Bronchial epithelial cell (primary cell): ENCODE measurements around the gene AMN. TPM values are rescaled to one million over a fixed set of nuclear protein-coding genes. Genes with fewer than 3 reads are reported as not detected.

ENCODE experiments used
- DNase-seq: peaks from one replicate; pipeline ENCODE4 v3.0.0-alpha.2; 2010; ENCODE audit warnings: low read depth
- FAIRE-seq: peaks from 2 replicates; lab custom pipeline; 2011; peaks lifted over from hg19 to GRCh38; lab: Jason Lieb, UNC
- H3K27me3 ChIP-seq: 2 replicates; pipeline ENCODE4 v1.5.1; 2011; ENCODE audit warnings: low read length; ENCODE audit not compliant: control insufficient read depth, insufficient read depth
- H3K36me3 ChIP-seq: 2 replicates; pipeline ENCODE4 v1.5.1; 2011; ENCODE audit warnings: low read length; ENCODE audit not compliant: control insufficient read depth, insufficient read depth
- H3K4me3 ChIP-seq: 2 replicates; pipeline ENCODE4 v1.5.1; 2011; ENCODE audit warnings: mild to moderate bottlenecking, low read depth, low read length, control low read depth
- CTCF ChIP-seq: IDR thresholded peaks from 2 replicates; pipeline ENCODE4 v1.5.1; 2011; ENCODE audit warnings: mild to moderate bottlenecking, moderate library complexity, low read length, control low read depth, inconsistent platforms; ENCODE audit not compliant: insufficient read depth, severe bottlenecking
- total RNA-seq: library from RNA; depleted of rRNA; stranded (reverse); fragments of >200 nt; gene quantifications from 2 replicates; pipeline ENCODE4 v1.2.1, GENCODE V29; 2014

Gene AMN
- total RNA-seq, 1 donor from 2014 or later = 4.2 TPM

- H3K4me3 ChIP-seq = no peak overlapping the region
- H3K27me3 ChIP-seq = no peaks in the 10 kb centered on the region
- FAIRE-seq (no peak), DNase-seq (no peak)
- H3K36me3 ChIP-seq = peaks cover 55% of the 10 kb centered on the region
- no peak for TF ChIP-seq CTCF
These were observed 29.3 kb downstream of the AMN start for GRCh38 chr14:102951799-102952198.

DNA sequence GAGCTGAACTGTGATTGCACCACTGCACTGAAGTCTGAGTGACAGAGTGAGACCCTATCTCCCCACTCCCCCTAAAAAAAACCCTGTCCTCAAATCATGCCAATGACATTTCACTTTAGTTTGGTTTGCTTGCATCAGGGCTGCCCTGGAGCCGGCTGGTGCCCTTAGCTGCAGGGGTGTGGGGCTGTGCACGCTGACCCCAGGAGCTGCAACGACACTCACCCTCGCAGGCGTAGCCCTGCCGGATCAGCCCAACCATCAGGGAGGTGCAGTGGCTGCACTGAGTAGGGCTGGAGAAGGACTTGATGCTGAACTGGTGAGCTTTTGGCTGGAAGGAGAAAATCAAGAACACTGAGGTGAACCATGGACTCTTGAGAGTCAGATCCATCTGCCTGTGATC, 29.8 kb downstream of the AMN start:
- Histone ChIP-seq H3K4me3 (no peak overlapping the region), H3K27me3 (no peaks in the 10 kb centered on the region), H3K36me3 (peaks cover 54% of the 10 kb centered on the region)
- TF ChIP-seq CTCF = no peak
- DNase-seq (no peak), FAIRE-seq (peak; percentile 68)

- FAIRE-seq = no peak
- Histone ChIP-seq H3K4me3 (no peak overlapping the region), H3K27me3 (no peaks in the 10 kb centered on the region), H3K36me3 (peaks cover 54% of the 10 kb centered on the region)
- no peak for DNase-seq
- no peak for TF ChIP-seq CTCF
These were observed 30.6 kb downstream of the AMN start for GRCh38 chr14:102953100-102953499.

GRCh38 chr14:102954081-102954789, 31.8 kb downstream of the AMN start:
- TF ChIP-seq CTCF = no peak
- DNase-seq = no peak
- Histone ChIP-seq H3K27me3 (no peaks in the 10 kb centered on the region), H3K36me3 (peaks cover 50% of the 10 kb centered on the region), H3K4me3 (no peak overlapping the region)
- no peak for FAIRE-seq

DNA sequence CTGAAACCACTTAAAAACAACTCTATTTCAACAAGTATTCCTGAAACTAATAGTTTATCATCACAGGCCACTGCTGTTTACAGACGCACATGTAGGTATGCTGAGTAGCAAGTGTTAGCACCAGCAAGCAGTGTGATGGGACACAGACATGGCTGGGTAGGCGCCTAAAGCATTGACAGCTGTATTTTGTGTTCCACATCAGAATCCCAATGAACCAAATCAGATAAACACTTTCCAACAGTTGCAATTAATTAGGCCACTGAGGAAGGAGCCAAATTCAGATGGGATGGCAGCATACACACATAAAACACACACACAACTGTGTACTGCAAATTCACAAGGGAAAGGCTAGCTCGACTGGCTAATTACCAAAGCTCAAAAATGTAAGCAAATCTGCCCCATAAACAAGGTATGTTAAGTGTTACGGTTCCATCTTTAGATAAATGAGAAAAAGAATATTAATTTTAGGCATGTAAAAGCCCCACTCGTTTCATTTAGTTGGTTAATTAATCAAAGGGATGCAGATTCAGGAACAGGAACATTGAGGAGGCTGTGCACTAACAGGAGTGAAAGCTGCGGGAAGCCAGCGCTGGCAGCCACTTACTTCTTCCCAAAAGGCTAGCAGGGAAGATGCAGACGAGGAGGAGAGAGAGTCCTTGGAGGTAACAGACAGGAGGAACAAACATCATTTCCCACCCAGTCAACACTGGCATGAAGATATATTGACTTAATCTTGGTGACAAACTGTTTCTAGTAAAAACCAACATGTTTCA, 33.4 kb downstream of the AMN start:
- no peaks in the 10 kb centered on the region for H3K27me3 ChIP-seq
- FAIRE-seq = no peak
- H3K36me3 ChIP-seq = peaks cover 43% of the 10 kb centered on the region
- no peak for TF ChIP-seq CTCF
- no peak for DNase-seq
- no peak overlapping the region for H3K4me3 ChIP-seq

DNA sequence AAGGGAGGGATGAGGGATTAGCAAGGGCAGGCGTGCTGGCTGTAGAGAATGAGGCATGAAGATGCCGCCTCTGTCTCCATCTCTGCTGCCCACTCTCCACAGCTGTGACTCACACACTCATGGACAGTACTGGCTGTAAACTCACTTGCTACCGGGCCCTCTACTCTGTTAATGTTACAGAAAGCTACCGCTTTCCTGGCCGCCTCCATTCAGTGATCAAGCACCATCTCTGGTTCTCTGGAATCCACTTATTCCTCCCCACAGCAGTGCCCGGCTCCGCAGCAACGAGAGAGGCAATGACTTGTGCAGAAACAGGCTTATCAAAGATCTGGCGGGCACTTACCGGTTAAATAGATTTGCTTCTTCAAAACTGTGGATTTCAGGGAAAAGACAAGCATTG, 34.8 kb downstream of the AMN start:
- no peaks in the 10 kb centered on the region for H3K27me3 ChIP-seq
- TF ChIP-seq CTCF = no peak
- DNase-seq (no peak), FAIRE-seq (no peak)
- no peak overlapping the region for H3K4me3 ChIP-seq
- peaks cover 41% of the 10 kb centered on the region for H3K36me3 ChIP-seq
